ENCODE measurements around the gene AP5Z1.

AP5Z1 gene

GRCh38 chr7:4775250-4775847, at the start of gene AP5Z1:
TSS of gene AP5Z1 (plus strand) at chr7:4775623. CDS start at chr7:4775716, 93 bp downstream.
- no peak for DNase-seq

DNA sequence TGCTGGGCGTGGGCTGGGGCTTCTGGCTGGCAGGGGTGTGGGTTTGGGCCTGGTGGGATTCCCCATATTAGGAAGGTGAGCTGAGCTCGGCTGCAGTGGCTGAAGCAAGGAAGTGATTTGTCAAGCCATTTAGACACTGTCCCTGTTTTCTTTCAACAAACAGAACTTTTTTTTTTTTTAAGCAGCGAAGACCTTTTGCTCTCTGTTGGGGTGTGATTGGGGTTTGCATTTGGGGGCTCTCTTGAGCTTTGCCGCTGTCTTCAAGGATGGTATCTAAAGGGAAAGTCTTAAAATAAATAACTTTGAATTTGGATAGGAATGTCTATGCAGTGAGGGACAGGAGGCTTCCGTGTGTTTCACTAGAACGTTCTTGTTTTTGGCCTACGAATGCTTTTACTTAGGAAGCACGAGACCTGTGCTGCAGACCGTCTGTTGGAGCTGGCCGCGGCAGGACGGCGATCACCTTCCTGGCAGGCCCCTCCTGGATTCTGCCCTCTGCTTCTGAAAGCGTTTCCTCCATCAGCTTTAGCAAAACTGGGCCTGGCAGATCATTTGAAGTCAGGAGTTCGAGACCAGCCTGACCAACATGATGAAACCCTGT, 49.5 kb upstream of the AP5Z1 start:
- no peak for DNase-seq

- DNase-seq = no peak
Observed at GRCh38 chr7:4726566-4726965, 48.9 kb upstream of the AP5Z1 start.

DNA sequence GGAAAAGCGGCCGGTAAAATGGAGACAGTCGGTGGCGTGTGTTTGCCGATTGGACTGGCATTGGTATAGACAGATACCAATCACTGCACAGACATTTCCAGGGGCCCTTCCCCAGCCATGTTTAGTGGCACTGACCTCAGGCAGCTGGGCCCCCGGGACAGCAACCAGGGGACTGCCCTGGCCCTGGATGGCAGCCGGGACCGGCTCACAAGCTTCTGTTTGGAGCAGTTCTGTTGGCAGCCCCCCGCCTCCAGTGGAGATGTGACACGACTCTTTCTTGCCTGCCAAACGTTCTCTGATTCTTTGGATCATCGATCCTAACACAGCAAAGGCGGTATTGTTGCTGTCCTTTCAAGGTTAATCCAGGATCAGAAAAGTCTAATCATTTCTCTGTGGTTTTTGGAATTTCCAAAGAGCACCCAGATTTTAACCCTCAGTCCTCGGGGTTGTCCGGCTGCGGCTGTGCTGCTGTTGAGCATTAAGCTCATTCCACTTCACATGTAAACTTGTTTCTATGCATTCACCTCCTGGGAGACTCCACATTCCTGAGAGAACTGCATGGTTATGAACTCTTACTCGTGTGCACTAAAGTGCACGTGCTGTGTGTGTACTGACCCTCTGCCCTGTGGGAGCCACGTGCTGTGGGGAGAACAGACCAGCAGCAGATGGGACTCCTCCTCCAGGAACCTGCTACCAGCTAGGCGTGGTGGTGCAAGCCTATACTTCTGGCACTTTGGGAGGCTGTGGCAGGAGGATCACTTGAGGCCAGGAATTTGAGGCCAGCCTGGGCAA, 47.3 kb upstream of the AP5Z1 start:
- DNase-seq = no peak

DNA sequence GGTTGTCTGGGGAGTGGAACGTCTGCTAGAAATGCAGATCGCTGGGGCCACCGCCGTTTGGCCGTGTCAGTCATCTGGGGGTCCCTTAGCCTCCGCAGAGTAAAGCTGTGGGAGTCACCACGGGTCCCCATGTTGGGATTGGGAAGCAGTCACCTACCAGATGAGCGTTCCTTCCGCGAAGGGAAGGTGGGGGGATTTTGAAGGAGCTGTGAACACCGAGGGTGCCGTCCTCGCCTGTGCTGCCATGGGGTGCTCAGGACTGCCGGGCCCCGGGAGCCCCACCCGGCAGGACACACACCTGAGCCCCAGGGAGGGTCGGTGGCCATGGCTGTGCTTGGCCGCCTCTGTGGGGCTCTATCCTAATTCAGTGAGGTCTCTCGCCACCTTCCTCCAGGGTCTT, 46.2 kb upstream of the AP5Z1 start:
- DNase-seq = no peak

GRCh38 chr7:4730276-4730675, 45.1 kb upstream of the AP5Z1 start:
- DNase-seq = no peak

- no peak for DNase-seq
Observed at GRCh38 chr7:4730971-4731370, 44.5 kb upstream of the AP5Z1 start.

DNA sequence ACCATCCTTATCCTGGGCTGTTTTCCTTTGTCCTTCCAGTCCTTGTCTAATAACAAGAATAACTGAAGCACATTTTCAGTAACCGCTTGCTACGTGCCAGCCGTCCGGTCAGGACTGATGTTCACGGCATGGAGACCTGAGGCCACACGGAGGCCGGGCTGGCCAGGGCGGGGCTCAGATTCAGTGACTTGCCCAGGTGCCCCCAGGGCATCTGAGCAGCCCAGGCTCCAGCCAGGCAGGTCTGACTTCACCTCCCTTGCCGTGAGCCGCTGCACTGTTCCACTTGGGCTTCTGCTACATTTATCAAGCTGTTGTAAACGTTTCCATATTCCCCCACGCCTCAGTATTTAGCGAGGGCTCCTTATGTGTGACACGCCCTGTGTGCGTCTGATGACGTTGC, 43.6 kb upstream of the AP5Z1 start:
- no peak for DNase-seq

DNA sequence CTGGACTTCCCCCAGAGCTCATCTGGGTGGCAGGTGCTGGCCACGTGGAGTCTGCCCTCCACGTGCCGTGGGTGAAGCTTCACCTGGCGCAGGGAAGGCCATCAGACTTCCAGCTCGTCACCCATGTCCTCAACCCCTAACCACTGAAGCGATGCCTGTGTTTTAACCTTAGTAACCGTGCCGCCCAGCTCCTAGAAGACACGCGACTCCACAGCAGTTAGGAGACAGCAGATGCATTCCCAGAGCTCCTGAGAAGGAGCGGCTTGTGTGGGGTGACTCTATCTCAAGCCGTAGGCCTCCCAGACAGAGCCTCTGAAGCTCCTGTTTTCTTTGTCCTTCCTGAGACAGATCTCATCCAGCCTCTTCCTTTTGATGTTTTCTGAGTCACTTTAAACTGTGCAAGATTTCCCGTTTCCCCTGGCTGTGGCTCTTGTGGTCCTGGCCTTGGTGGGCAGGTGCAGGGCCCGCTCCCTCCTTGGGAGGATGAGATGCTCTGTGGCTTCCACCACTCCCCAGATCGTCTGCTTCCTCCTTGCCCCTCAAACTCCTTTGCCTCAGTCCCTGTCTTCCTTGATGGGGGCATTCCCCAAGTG, 41.4 kb upstream of the AP5Z1 start:
- no peak for DNase-seq

GRCh38 chr7:4734587-4735345, 40.7 kb upstream of the AP5Z1 start:
- DNase-seq = no peak

- DNase-seq = no peak
Observed at GRCh38 chr7:4737300-4737699, 38.1 kb upstream of the AP5Z1 start.

GRCh38 chr7:4738711-4739527, 36.5 kb upstream of the AP5Z1 start:
- DNase-seq = no peak

DNA sequence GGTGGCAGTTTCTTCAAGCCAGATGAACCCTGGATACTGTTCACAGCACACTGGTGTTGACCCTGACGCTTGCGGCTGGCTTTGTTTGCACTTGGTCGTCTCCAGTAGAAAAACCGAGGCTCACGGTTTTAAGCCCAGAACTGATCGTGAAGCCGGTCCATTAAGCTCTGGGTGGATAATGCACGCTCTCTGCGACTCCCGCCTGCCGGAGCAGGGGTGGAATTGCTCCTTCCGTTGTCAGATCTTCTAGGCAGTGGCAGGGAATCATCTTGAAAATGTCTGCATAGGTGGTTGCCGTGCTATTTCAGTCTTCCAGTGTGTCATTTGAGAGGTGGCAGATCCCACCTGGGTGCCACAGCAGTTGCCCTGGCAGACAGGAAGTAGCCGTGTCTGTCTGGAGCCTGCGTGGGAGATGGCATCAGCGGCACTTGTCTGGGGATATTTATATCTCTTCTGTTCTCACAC, 35.9 kb upstream of the AP5Z1 start:
- no peak for DNase-seq

DNA sequence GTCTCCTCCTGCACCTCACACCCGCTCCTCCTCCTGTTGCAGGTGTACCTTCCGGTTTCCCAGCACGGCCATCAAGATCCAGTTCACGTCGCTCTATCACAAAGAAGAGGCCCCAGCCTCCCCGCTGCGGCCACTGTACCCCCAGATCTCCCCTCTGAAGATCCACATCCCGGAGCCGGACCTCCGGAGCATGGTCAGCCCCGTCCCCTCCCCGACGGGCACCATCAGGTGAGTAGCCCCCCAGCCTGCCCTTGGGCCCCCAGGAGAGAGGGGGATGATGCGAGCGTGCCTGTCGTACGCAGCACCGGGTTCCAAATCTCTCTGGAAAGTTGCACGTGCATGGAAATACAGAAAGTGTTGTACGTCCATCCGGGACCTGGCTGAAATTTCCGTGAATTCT, 34.6 kb upstream of the AP5Z1 start:
- DNase-seq = no peak

DNA sequence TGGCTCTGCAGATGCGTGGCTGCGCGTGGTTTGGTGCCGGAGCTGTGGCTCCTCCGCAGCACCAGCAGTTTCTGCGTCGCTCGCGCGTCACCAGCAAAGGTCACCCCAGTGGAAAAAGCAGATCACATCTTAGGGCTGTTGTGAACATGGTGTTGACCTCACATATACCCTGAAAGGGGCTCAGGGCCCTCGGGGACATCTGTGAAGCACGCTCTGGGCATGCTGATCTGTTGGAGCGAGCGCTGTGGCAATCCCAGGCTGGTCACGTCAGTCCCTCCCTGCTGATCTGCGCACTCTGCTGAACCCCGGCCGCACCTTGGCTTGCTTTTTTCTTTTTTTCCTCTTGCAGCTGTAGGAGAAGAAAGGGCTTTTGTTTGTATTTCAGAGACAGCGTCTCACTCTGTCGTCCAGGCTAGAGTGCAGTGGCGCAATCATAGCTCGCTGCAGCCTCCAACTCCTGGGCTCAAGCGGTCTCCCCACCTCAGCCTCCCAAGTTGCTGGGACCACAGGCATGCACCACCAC, 33.3 kb upstream of the AP5Z1 start:
- DNase-seq = no peak

- no peak for DNase-seq
Observed at GRCh38 chr7:4742852-4743251, 32.6 kb upstream of the AP5Z1 start.

GRCh38 chr7:4744391-4745264, 30.8 kb upstream of the AP5Z1 start:
- peak; percentile 45 for DNase-seq

DNA sequence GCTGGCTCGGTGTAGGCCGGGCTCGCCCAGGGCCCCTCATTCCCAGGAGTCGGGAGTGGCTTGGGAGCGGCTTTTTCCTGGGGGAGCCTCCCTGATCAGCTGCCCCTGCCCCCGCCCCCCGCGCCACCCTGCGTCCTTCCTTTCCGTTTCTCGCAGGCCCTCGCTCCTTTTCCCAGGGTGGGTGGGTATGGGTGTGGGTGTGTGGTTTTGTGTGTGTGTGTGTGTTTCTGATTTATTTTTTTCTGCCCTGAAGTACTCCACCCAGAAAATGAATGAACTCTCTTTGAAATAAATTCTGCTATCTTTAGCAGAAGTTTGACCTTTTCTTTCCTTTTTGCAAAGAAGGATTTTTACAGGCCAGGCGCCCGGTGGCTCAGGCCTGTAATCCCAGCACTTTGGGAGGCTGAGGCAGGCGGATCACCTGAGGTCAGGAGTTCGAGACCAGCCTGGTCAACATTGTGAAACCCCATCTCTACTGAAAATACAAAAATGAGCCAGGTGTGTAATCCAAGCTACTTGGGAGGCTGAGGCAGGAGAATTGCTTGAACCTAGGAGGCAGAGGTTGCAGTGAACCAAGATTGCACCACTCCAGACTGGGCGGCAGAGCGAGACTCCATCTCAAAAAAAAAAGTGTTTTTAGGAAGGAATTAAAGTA, 30.0 kb upstream of the AP5Z1 start:
- DNase-seq = no peak

DNA sequence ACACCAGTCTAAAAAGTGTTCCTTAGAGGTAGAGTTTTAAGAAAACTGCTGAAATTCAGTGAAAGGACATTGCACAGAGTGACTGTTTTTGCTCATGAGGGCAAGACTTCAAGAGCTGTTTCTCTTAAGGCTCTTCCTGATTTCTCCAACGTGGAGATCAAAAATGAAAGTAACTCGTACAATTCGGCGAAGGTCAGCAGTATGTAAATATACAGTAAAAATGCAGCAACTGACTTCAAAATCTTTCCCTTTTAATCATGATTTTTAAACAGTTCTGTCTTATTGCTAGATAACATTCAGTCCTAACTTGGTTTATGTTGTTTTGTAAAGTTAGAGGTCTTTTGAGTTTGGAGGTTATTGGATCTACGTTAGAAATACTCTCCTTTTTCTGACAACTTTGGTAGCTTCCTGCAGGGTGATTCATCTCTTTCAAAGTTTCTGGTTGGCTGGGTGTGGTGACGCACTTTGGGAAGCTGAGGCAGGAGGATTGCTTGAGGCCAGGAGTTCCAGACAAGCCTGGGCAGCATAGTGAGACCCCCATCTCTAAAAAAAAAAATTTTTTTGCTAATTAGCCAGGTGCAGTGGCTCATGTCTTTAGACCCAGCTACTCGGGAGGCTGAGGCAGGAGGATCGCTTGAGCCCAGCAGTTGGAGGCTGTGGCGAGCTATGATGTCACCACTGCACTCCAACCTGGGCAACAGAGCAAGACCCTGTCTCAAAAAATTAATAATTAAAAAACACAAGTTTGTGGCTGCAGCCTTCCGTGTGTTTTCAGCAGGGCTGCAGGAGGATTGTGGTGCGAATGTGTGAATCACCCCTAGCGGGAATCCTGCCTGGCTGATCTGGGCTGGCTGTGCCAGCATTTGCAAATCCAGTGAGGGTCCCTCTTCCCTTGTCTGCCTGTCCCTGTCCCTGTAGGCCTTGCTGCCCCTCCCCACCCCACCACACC, 29.2 kb upstream of the AP5Z1 start:
- no peak for DNase-seq
